NB4 (cell line): ENCODE results near the gene BANP.
"Not testable (repeated sequence)": the region's sequence is repeated elsewhere in the genome, so short reads cannot be mapped to it uniquely, and the experiment has no call there.

ENCODE experiments used
- CTCF ChIP-seq: IDR thresholded peaks from one replicate; pipeline ENCODE4 v1.5.1; 2012; ENCODE audit warnings: low read depth, low read length
- MAX ChIP-seq: IDR thresholded peaks from 2 replicates; pipeline ENCODE4 v1.6.1; 2011; ENCODE audit warnings: low read depth, low read length
- MYC ChIP-seq: IDR thresholded peaks from 2 replicates; pipeline ENCODE4 v1.6.1; 2011; ENCODE audit warnings: low read depth, low read length
- POLR2A ChIP-seq: IDR thresholded peaks from 2 replicates; pipeline ENCODE4 v1.6.1; 2011; ENCODE audit warnings: mild to moderate bottlenecking; ENCODE audit not compliant: insufficient read length; ENCODE audit errors: extremely low read depth

GRCh38 chr16:88093556-88094252, 142.5 kb downstream of the BANP start:
- not testable (repeated sequence) for TF ChIP-seq POLR2A, CTCF, MYC, MAX
